HG02943 (cell line): ENCODE data around the gene GRHL3.

ENCODE experiments used
- ATAC-seq: cut with Tn5 transposase; IDR thresholded peaks from one replicate; pipeline ENCODE4 v1.9.1; 2021; ENCODE audit warnings: mild to moderate bottlenecking, low read depth, moderate library complexity; ENCODE audit not compliant: unreplicated experiment

Gene GRHL3

GRCh38 chr1:24340770-24341169 lies 21.6 kb downstream of the GRHL3 start:
- no peak for ATAC-seq

- no peak for ATAC-seq
Observed at GRCh38 chr1:24341260-24341659, 22.1 kb downstream of the GRHL3 start.

- ATAC-seq: no peak
Observed at GRCh38 chr1:24343412-24344089, 24.4 kb downstream of the GRHL3 start.

- ATAC-seq: no peak
Observed at GRCh38 chr1:24344090-24344742, 25.1 kb downstream of the GRHL3 start.

GRCh38 chr1:24345334-24345733 lies 26.2 kb downstream of the GRHL3 start:
- ATAC-seq: no peak

- ATAC-seq: no peak
Observed at GRCh38 chr1:24347159-24347934, 28.2 kb downstream of the GRHL3 start.

- no peak for ATAC-seq
Observed at GRCh38 chr1:24348196-24348595, 29.0 kb downstream of the GRHL3 start.

GRCh38 chr1:24349891-24350290 lies 30.7 kb downstream of the GRHL3 start:
- no peak for ATAC-seq

GRCh38 chr1:24351247-24351646 lies 32.1 kb downstream of the GRHL3 start:
- no peak for ATAC-seq

GRCh38 chr1:24351918-24352627 lies 32.9 kb downstream of the GRHL3 start:
- ATAC-seq: no peak

GRCh38 chr1:24353292-24353891 lies 34.2 kb downstream of the GRHL3 start:
- ATAC-seq: no peak

- ATAC-seq: no peak
Observed at GRCh38 chr1:24355466-24355865, 36.3 kb downstream of the GRHL3 start.

GRCh38 chr1:24357038-24357437 lies 37.9 kb downstream of the GRHL3 start:
- ATAC-seq: no peak

- ATAC-seq: no peak
Observed at GRCh38 chr1:24360681-24361080, 41.5 kb downstream of the GRHL3 start.

- ATAC-seq: no peak
Observed at GRCh38 chr1:24361811-24362210, 42.7 kb downstream of the GRHL3 start.

- no peak for ATAC-seq
Observed at GRCh38 chr1:24362396-24362795, 43.2 kb downstream of the GRHL3 start.

GRCh38 chr1:24362982-24363614 lies 43.9 kb downstream of the GRHL3 start:
- ATAC-seq: no peak

GRCh38 chr1:24363994-24364393 lies 44.8 kb downstream of the GRHL3 start:
- no peak for ATAC-seq

GRCh38 chr1:24364605-24364974 lies 45.4 kb downstream of the GRHL3 start:
- no peak for ATAC-seq
